Activated naive CD4-positive, alpha-beta T cell treated with anti-CD3 and anti-CD28 coated beads, Interleukin-2, amount 10 ng/mL, durations not matched to agents 7 days and 5 days (primary cell): ENCODE results near the gene INSRR.

Source experiments
- CTCF ChIA-PET: fragments of 350-600 bp; sonication (Branson Sonifier 250); formaldehyde crosslinking; loops from one replicate; lab custom pipeline; 2021; ENCODE audit warnings: antibody characterized with exemption; lab: Charles Lee
- DNase-seq: peaks from one replicate; pipeline ENCODE4 v3.0.0-alpha.2; 2020
- H3K27ac Mint-ChIP-seq: one replicate; pipeline ENCODE4 v1.8.0; 2021; ENCODE audit warnings: mild to moderate bottlenecking, moderate library complexity, mixed read lengths
- H3K27me3 Mint-ChIP-seq: one replicate; pipeline ENCODE4 v1.8.0; 2021; ENCODE audit warnings: mild to moderate bottlenecking, mixed read lengths
- H3K36me3 Mint-ChIP-seq: one replicate; pipeline ENCODE4 v1.8.0; 2021; ENCODE audit warnings: mixed read lengths
- H3K4me1 Mint-ChIP-seq: one replicate; pipeline ENCODE4 v1.8.0; 2021; ENCODE audit warnings: mixed read lengths
- H3K4me3 Mint-ChIP-seq: one replicate; pipeline ENCODE4 v1.8.0; 2021; ENCODE audit warnings: mild to moderate bottlenecking, moderate library complexity, mixed read lengths
- H3K9me3 Mint-ChIP-seq: one replicate; pipeline ENCODE4 v1.8.0; 2021; ENCODE audit warnings: mixed read lengths

INSRR gene

GRCh38 chr1:156876281-156876680 lies 17.4 kb upstream of the INSRR start:
- H3K27me3 Mint-ChIP-seq, result peaks cover 81% of the 10 kb centered on the region
- DNase-seq, result no peak
- H3K36me3 Mint-ChIP-seq, result no peaks in the 10 kb centered on the region
- no peak overlapping the region for H3K27ac Mint-ChIP-seq
- no peaks in the 10 kb centered on the region for H3K9me3 Mint-ChIP-seq
- CTCF ChIA-PET, result interaction anchor here (0.9 to 1.6 kb wide), 3 partner anchors 15 to 150 kb away, joined by 3 to 4 read pairs (median 4); no protein-coding TSS in a partner anchor
- H3K4me1 Mint-ChIP-seq, result no peaks in the 10 kb centered on the region
- no peak overlapping the region for H3K4me3 Mint-ChIP-seq

- no peak overlapping the region for H3K27ac Mint-ChIP-seq
Measured at GRCh38 chr1:156875341-156875615, 16.4 kb upstream of the INSRR start.

GRCh38 chr1:156874572-156875340 lies 15.8 kb upstream of the INSRR start:
- DNase-seq, result no peak
- CTCF ChIA-PET, result interaction anchor here (1.0 to 3.0 kb wide), 3 partner anchors 13 to 185 kb away, joined by 3 to 11 read pairs (median 4); no protein-coding TSS in a partner anchor
- Mint-ChIP-seq H3K9me3 (no peaks in the 10 kb centered on the region), H3K4me1 (peaks cover 5% of the 10 kb centered on the region), H3K27me3 (peaks cover 80% of the 10 kb centered on the region), H3K4me3 (no peak overlapping the region), H3K36me3 (no peaks in the 10 kb centered on the region), H3K27ac (no peak overlapping the region)

More at GRCh38 chr1:156875341-156875615, 16.4 kb upstream of the INSRR start:
- no peak for DNase-seq
- CTCF ChIA-PET, result interaction anchor here (1.0 to 3.0 kb wide), 3 partner anchors 14 to 186 kb away, joined by 3 to 11 read pairs (median 4); no protein-coding TSS in a partner anchor
- Mint-ChIP-seq H3K9me3 (no peaks in the 10 kb centered on the region), H3K27me3 (peaks cover 80% of the 10 kb centered on the region), H3K4me1 (peaks cover 5% of the 10 kb centered on the region), H3K36me3 (no peaks in the 10 kb centered on the region), H3K4me3 (no peak overlapping the region)

GRCh38 chr1:156874142-156874541 lies 15.2 kb upstream of the INSRR start:
- Mint-ChIP-seq H3K27ac (no peak overlapping the region), H3K4me1 (peaks cover 5% of the 10 kb centered on the region), H3K9me3 (no peaks in the 10 kb centered on the region), H3K27me3 (peaks cover 83% of the 10 kb centered on the region), H3K4me3 (no peak overlapping the region), H3K36me3 (no peaks in the 10 kb centered on the region)
- DNase-seq, result no peak
- CTCF ChIA-PET, result interaction anchor here (1.0 to 3.0 kb wide), 3 partner anchors 15 to 184 kb away, joined by 3 to 11 read pairs (median 8); partner anchors contain the start of gene INSRR

GRCh38 chr1:156873659-156874058 lies 14.7 kb upstream of the INSRR start:
- Mint-ChIP-seq H3K27ac (no peak overlapping the region), H3K4me3 (no peak overlapping the region), H3K27me3 (peaks cover 83% of the 10 kb centered on the region), H3K4me1 (peaks cover 7% of the 10 kb centered on the region), H3K36me3 (no peaks in the 10 kb centered on the region), H3K9me3 (no peaks in the 10 kb centered on the region)
- CTCF ChIA-PET, result interaction anchor here (0.7 to 3.0 kb wide), 3 partner anchors 14 to 73 kb away, joined by 3 to 11 read pairs (median 8); partner anchors contain the start of gene INSRR
- no peak for DNase-seq

- Mint-ChIP-seq H3K27me3 (peaks cover 70% of the 10 kb centered on the region), H3K9me3 (no peaks in the 10 kb centered on the region), H3K36me3 (no peaks in the 10 kb centered on the region), H3K27ac (no peak overlapping the region), H3K4me3 (no peak overlapping the region), H3K4me1 (peaks cover 40% of the 10 kb centered on the region)
- no peak for DNase-seq
- CTCF ChIA-PET, result interaction anchor here (1.1 to 3.5 kb wide), 3 partner anchors 8 to 30 kb away, joined by 3 to 22 read pairs (median 7); partner anchors contain the start of gene NTRK1
Measured at GRCh38 chr1:156869455-156869854, 10.5 kb upstream of the INSRR start.

- CTCF ChIA-PET, result interaction anchor here (1.1 to 3.5 kb wide), 2 partner anchors 7 to 29 kb away, joined by 3 to 22 read pairs; partner anchors contain the start of gene NTRK1
- no peak overlapping the region for H3K4me3 Mint-ChIP-seq
- no peaks in the 10 kb centered on the region for H3K9me3 Mint-ChIP-seq
- no peaks in the 10 kb centered on the region for H3K36me3 Mint-ChIP-seq
- no peak overlapping the region for H3K27ac Mint-ChIP-seq
- H3K27me3 Mint-ChIP-seq, result peaks cover 70% of the 10 kb centered on the region
- H3K4me1 Mint-ChIP-seq, result peaks cover 52% of the 10 kb centered on the region
- DNase-seq, result no peak
Measured at GRCh38 chr1:156868341-156868740, 9.4 kb upstream of the INSRR start.

- no peaks in the 10 kb centered on the region for H3K9me3 Mint-ChIP-seq
- peak; percentile 41 for DNase-seq
- no peak overlapping the region for H3K4me3 Mint-ChIP-seq
- no peak overlapping the region for H3K27ac Mint-ChIP-seq
- H3K36me3 Mint-ChIP-seq, result no peaks in the 10 kb centered on the region
- peaks cover 68% of the 10 kb centered on the region for H3K4me1 Mint-ChIP-seq
- H3K27me3 Mint-ChIP-seq, result peaks cover 82% of the 10 kb centered on the region
- CTCF ChIA-PET, result interaction anchor here (1.3 to 7.9 kb wide), 2 partner anchors 23 to 59 kb away, joined by 4 to 100 read pairs; partner anchors contain the start of gene PEAR1
Measured at GRCh38 chr1:156866249-156866909, 7.5 kb upstream of the INSRR start.

GRCh38 chr1:156865865-156866248 lies 6.9 kb upstream of the INSRR start:
- no peaks in the 10 kb centered on the region for H3K9me3 Mint-ChIP-seq
- CTCF ChIA-PET, result interaction anchor here (1.3 to 7.9 kb wide), 2 partner anchors 23 to 59 kb away, joined by 4 to 100 read pairs; partner anchors contain the start of gene PEAR1
- no peak overlapping the region for H3K27ac Mint-ChIP-seq
- no peak overlapping the region for H3K4me3 Mint-ChIP-seq
- no peaks in the 10 kb centered on the region for H3K36me3 Mint-ChIP-seq
- peaks cover 66% of the 10 kb centered on the region for H3K4me1 Mint-ChIP-seq
- DNase-seq, result no peak
- H3K27me3 Mint-ChIP-seq, result peaks cover 82% of the 10 kb centered on the region

- Mint-ChIP-seq H3K4me1 (peaks cover 66% of the 10 kb centered on the region), H3K9me3 (no peaks in the 10 kb centered on the region), H3K4me3 (no peak overlapping the region), H3K36me3 (no peaks in the 10 kb centered on the region), H3K27ac (no peak overlapping the region), H3K27me3 (peaks cover 83% of the 10 kb centered on the region)
- CTCF ChIA-PET, result interaction anchor here (1.3 to 7.9 kb wide), 2 partner anchors 24 to 58 kb away, joined by 4 to 100 read pairs; partner anchors contain the start of gene PEAR1
- no peak for DNase-seq
Measured at GRCh38 chr1:156865258-156865657, 6.3 kb upstream of the INSRR start.

GRCh38 chr1:156864796-156865195 lies 5.9 kb upstream of the INSRR start:
- H3K27ac Mint-ChIP-seq, result no peak overlapping the region
- CTCF ChIA-PET, result interaction anchor here (1.2 to 7.9 kb wide), 2 partner anchors 24 to 139 kb away, joined by 3 to 100 read pairs; partner anchors contain the start of gene PEAR1
- DNase-seq, result no peak
- H3K36me3 Mint-ChIP-seq, result no peaks in the 10 kb centered on the region
- H3K9me3 Mint-ChIP-seq, result no peaks in the 10 kb centered on the region
- H3K27me3 Mint-ChIP-seq, result peaks cover 83% of the 10 kb centered on the region
- no peak overlapping the region for H3K4me3 Mint-ChIP-seq
- peaks cover 69% of the 10 kb centered on the region for H3K4me1 Mint-ChIP-seq

GRCh38 chr1:156863631-156864030 lies 4.7 kb upstream of the INSRR start:
- Mint-ChIP-seq H3K4me3 (peak overlapping the region; percentile 9), H3K36me3 (no peaks in the 10 kb centered on the region), H3K27me3 (peaks cover 83% of the 10 kb centered on the region), H3K9me3 (no peaks in the 10 kb centered on the region), H3K27ac (peak overlapping the region; percentile 57), H3K4me1 (peaks cover 74% of the 10 kb centered on the region)
- DNase-seq, result no peak
- CTCF ChIA-PET, result interaction anchor here (0.7 to 7.9 kb wide), 7 partner anchors 26 to 174 kb away, joined by 3 to 240 read pairs (median 58); partner anchors contain the start of genes ISG20L2, METTL25B and PEAR1

GRCh38 chr1:156862997-156863599 lies 4.2 kb upstream of the INSRR start:
- Mint-ChIP-seq H3K27ac (peak overlapping the region; percentile 57), H3K9me3 (no peaks in the 10 kb centered on the region), H3K4me3 (peak overlapping the region; percentile 9), H3K27me3 (peaks cover 83% of the 10 kb centered on the region), H3K36me3 (no peaks in the 10 kb centered on the region), H3K4me1 (peaks cover 79% of the 10 kb centered on the region)
- DNase-seq, result peak; percentile 34
- CTCF ChIA-PET, result interaction anchor here (4.6 to 11.4 kb wide), 6 partner anchors 26 to 173 kb away, joined by 45 to 240 read pairs (median 106); partner anchors contain the start of genes ISG20L2, METTL25B and PEAR1
